HG02840 (cell line): ENCODE results near the gene MEIOSIN.
"Not testable (repeated sequence)": the region's sequence is repeated elsewhere in the genome, so short reads cannot be mapped to it uniquely, and the experiment has no call there.

Experiments
- ATAC-seq: cut with Tn5 transposase; IDR thresholded peaks from one replicate; pipeline ENCODE4 v1.9.1; 2021; ENCODE audit warnings: mild to moderate bottlenecking, moderate library complexity, moderate number of reproducible peaks; ENCODE audit not compliant: unreplicated experiment, low FRiP score

The MEIOSIN gene

GRCh38 chr19:45733160-45733810 lies at the start of gene MEIOSIN:
TSS of gene MEIOSIN (plus strand) at chr19:45733439. CDS start at chr19:45735377, 1,938 bp downstream.
- no peak for ATAC-seq

GRCh38 chr19:45685045-45685444 lies 48.2 kb upstream of the MEIOSIN start:
- not testable (repeated sequence) for ATAC-seq

- no peak for ATAC-seq
Measured at GRCh38 chr19:45687599-45687998, 45.6 kb upstream of the MEIOSIN start.

- peak; percentile 49 for ATAC-seq
Measured at GRCh38 chr19:45691516-45692186, 41.6 kb upstream of the MEIOSIN start, which contains the start of gene SNRPD2. TSS of gene SNRPD2 (minus strand) at chr19:45691953. CDS start at chr19:45691888, 65 bp downstream.

- peak; percentile 83 for ATAC-seq
Measured at GRCh38 chr19:45692187-45693105, 40.8 kb upstream of the MEIOSIN start, which contains the start of gene QPCTL. TSS of gene QPCTL (plus strand) at chr19:45692666. CDS start at chr19:45692704, 38 bp downstream.

- ATAC-seq: no peak
Measured at GRCh38 chr19:45693106-45693788, 40.0 kb upstream of the MEIOSIN start.

GRCh38 chr19:45701676-45702075 lies 31.6 kb upstream of the MEIOSIN start:
- ATAC-seq: no peak

GRCh38 chr19:45705115-45705514 lies 28.1 kb upstream of the MEIOSIN start:
- no peak for ATAC-seq

- no peak for ATAC-seq
Measured at GRCh38 chr19:45705710-45706415, 27.4 kb upstream of the MEIOSIN start.

- no peak for ATAC-seq
Measured at GRCh38 chr19:45710356-45711130, 22.7 kb upstream of the MEIOSIN start.

GRCh38 chr19:45711851-45712698 lies 21.2 kb upstream of the MEIOSIN start:
- no peak for ATAC-seq

- no peak for ATAC-seq
Measured at GRCh38 chr19:45712699-45713067, 20.6 kb upstream of the MEIOSIN start.

GRCh38 chr19:45713141-45713540 lies 20.1 kb upstream of the MEIOSIN start:
- ATAC-seq: no peak

GRCh38 chr19:45715139-45715538 lies 18.1 kb upstream of the MEIOSIN start:
- no peak for ATAC-seq

- ATAC-seq: no peak
Measured at GRCh38 chr19:45716359-45717130, 16.7 kb upstream of the MEIOSIN start.

- ATAC-seq: peak; percentile 90
Measured at GRCh38 chr19:45717131-45717982, 15.9 kb upstream of the MEIOSIN start.
